GM18873 (cell line): Measurements from ENCODE around the gene SPRTN.
"Not testable (repeated sequence)": the region's sequence is repeated elsewhere in the genome, so short reads cannot be mapped to it uniquely, and the experiment has no call there.

Experiments used
- ATAC-seq: cut with Tn5 transposase; IDR thresholded peaks from one replicate; pipeline ENCODE4 v1.9.1; 2021; ENCODE audit warnings: mild to moderate bottlenecking, moderate library complexity, moderate number of reproducible peaks; ENCODE audit not compliant: unreplicated experiment, low FRiP score

SPRTN gene

DNA sequence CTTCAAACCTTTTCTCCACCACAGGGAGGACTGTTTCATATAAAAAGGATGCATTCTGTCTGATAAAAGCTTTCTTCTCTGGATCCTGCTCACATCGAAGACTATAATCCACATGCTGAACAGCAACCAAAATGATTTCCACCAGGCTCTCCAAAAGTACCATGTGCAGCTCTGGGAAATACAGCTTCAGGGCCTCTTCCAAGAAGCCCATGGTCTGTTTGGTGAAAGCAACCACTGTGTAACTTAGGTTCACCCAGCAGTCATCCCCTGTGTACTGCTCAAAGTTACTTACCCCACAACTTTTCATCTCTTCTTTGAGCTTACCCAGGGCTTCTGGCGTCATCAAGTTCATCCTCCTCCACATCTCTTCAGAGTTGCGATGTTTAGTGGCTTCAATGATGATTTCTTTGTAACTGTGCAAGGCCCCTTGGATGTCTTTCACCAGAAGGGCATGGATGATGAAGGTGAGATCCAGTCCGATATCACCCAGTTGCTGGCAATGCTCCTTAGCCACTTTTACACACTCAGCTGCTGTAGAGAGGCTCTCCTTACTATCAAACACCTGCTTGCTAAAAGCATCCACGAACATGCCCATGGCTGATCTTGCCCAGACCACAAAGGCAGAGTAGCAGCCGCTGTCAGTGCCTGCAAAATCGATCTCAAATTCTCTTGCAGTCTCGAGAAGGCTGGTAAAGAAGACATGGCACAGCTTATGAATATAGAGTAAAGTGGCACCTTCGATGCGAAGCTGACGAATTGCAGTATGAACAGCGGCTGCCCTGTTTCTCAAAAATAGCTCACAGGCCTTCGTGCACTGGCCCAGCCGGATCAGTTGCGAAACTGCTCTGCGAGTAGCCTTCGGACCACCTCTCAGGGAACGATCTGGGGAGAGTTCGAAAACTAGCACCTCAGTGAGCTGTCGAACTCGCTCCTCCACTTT is 2.2 kb upstream of the SPRTN start:
- no peak for ATAC-seq

DNA sequence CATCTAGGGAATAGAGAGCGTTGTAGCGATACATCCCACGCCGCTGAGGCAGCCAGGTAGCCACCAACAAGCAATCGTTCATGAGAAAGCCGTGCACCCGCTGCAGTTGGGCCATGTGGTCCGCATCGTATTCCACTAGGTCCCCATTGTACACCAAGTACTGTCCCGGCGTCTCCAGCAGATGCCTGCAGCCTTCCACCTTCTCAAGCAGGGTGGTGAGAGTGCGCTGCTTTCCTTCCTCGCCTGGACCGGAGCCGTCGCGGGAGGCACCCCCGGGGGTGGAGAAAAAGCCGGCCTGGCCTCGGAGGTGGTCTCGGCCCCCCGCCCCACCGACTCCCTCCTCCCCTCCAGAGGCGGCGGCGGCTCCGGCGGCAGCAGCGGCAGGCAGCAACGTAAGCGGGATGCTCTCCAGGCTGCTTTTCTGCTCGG is 1.0 kb upstream of the SPRTN start:
- ATAC-seq, result peak; percentile 14

DNA sequence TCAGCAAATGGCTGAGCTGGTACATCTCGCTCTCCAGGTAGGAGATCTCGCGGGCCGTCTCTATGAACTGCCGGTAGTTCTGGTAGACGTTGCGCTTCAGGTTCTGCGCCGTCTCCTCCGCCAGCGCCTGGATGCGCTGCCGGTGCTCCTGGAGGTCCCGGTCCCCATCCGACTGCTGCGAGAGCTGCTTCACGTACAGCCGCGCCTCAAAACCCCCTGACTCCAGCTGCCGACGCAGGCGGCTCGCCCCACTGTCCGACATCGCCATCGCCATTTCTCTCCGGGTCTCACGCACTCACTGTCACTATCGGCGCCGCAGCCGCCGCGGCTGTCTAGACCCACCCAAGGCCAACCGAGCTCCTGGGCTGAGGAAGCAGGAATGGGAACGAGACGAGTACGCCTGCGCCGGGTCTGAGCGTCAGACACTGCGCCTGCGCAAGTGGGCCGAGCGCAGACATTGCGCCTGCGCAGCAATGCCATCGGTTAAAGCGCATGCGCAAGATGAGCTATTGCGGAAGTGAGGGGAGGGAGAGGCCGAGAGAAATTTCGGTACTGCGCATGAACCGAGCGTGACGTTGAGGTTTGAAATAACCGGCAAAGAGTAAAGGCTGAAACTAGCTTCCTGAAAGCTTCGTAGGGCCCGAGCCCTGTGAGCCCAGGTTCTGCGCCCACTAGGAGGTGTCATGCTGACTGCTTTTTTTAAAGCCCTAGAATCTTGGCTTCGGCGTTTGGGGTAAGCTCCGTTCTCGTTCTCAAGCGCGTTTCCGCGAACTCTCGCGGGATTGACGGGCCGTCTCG is 422 bp upstream of the SPRTN start, which contains the start of gene EXOC8:
TSS of gene EXOC8 (minus strand) at position 381 of the 798 bp plus-strand sequence. CDS start at position 274, 107 bp downstream.
- ATAC-seq, result peak; percentile 67

DNA sequence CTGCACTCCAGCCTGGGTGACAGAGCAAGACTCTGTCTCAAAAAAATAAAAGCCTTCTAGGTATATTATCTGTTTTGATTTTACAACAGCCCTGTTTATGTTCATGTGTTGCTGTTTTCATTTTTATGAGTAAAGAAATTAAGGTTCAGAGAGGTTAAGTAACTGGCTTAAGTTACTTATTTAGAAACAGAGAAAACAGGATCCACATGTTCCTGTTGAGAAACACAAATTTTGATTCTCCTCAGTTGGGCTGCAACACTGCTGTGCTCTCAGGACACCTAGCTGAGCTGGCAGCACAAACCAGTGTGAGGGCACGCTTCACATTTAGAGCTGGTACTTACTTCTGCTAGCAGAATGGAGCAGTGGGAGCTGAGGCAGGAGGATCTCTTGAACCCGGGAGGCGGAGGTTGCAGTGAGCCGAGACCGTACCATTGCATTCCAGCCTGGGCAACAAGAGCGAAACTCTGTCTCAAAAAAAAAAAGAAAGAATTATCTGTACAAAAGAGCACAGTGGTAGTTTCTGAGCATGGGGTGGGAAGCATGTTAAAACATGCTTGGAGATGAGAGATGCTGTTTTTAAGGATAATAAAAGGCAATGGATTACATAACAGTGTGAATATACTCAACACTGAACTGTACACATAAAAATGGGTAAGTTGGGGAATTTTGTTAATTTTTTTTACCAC is 2.4 kb downstream of the SPRTN start:
- no peak for ATAC-seq

DNA sequence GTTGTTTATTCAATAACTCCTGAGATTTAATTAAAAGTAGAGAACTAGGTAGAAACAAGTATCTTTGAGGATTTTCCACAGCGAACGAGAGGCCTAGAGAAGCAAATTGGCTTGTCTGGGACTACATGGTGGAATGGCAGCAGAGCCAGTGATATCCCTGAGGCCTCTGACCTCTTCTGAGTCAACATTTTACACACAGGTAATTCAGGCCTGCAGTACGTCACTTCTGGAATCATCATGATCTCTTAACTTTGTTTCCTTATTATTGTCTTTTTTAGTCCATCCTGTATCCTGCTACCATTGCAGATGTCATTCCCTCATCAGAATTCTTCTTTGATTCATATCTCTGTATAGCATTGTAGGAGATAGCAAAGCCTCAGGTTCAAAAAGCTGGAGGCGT is 9.9 kb downstream of the SPRTN start:
- no peak for ATAC-seq

DNA sequence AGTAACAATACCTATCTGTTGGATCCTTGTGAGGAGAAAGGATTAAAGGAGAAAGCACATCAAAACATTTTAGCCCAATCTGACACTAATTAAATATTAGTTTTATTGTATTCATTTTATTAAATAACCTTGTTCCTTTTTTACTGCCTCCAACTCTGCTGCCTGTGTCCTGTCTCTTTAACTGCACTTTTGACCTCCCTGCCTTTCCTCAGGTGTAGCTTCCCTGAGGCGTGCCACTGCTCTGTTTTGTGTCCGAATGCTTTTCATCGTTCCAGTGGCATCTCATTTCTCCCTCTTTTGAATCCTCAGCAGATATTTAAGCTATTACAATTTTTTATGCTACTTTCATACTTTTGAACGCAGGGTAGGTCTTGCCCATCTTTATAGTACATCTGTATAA is 10.3 kb downstream of the SPRTN start:
- ATAC-seq, result no peak

DNA sequence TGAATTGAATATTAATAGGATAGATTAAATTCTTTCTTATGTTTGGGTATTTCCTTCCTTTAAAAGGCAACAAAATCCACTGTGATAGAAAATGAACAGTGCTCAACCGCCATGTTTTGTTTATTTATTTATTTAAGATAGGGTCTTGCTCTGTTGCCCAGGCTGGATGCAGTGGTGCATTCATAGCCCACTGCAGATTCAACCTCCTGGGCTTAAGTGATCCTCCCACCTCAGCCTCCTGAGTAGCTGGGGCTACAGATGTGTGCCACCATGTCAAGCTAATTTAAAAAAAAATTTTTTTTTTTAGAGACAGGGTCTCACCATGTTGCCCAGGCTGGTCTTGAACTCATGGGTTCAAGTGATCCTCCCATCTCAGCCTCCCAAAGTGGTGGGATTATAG is 10.8 kb downstream of the SPRTN start:
- ATAC-seq, result not testable (repeated sequence)

DNA sequence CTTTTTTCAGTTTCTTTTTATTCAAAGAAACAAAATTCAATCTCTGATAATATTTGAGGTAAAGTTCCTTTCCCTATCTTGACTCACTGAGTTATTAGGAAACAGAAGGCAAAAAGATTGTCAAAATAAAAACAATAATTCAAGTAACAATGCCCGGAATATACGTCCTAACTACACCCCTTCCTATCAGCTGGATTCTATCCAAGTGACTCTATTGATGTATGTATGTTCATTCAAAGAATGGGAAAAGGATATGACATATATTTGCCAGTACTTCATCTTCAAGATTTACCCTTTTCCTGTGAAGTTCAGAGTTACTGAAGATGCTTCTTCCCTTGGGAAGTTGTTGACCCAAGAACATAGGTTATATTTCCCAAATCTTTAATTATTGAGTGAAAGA is 13.7 kb downstream of the SPRTN start:
- no peak for ATAC-seq

DNA sequence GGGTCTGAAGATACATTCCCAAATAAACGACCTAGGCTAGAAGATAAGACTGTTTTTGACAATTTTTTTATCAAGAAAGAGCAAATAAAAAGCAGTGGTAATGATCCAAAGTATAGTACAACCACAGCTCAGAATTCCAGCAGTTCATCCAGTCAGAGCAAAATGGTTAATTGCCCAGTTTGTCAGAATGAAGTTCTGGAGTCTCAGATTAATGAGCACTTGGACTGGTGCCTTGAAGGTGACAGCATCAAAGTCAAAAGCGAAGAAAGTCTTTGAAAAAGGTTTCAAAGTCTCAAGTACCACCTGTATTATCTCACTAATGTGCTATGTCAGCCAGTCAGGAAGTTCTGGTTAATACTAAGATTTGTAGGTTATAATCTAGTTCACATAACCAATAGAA is 15.0 kb downstream of the SPRTN start:
- no peak for ATAC-seq

DNA sequence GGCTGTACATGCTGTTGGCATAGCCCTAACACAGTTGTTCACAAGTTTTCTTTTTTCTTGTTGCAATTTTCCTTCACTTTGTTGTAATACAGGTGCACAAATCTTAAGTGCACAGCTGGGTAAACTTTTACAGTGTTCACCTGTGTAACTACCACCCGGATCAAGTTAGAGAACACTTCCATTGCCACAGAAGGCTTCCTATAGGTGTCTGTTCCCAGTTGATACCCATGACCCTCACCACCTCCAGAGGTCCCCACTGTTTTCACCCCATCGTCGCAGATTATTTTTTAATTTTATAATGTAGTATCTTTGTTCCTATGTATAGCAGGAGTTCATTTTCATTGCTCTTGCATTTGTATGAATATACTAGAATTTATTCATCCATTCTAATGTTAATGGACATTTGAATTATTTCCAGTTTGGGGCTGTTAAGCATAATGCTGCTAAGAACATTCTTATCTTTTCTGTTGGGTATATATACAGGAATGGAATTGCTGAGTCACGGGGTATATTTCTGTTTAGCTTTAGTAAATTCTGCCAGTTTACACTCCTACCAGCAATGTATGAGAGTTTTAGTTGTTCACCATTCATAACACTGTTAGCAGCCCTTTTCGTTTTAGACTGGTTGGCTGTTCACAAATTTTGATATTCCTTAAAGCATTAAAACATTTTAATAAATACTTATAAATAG is 16.4 kb downstream of the SPRTN start:
- ATAC-seq, result no peak

DNA sequence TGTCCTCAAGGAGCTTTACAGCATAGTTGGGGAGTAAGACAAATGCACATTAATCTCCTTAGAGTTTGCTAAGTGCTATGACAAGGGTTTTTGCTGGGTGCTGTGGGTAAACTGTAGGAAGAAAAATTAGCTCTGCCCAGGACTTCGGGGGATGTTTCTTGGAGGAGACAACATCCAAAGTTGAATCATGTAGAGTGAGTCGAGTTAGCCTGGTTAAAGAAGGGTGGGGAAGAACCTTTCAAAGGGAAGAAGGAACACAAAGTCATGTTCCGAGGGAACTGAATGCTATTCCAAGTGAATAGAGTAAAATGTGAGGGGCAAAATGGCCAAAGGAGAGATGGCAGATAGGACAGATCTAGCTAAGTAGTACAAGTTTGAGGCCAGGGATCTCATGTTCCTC is 17.1 kb downstream of the SPRTN start:
- ATAC-seq, result no peak

DNA sequence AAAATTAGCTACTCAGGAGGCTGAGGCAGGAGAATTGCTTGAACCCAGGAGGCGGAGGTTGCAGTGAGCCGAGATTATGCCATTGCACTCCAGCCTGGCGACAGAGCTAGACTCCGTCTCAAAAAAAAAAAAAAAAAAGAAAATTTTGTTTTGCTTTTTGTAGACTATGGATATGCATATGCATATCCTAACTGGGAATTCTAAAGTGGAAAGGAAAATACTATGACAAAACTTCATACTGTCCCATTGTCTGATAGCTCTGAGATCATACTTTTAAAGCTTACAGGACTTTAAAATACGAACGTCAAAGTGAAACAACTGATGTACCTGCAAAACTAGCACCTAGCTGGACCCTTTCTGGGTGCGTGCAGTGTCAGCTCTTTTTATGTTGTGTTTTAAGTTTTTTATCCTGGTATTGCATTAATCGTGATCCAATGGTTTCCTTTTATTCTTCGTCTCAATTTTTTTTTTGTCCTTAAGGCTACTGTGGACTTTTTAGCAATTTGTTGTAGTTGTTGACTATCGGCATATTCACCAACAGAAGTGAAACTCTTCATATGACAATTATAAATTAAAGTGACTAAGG is 19.2 kb downstream of the SPRTN start:
- ATAC-seq, result no peak

DNA sequence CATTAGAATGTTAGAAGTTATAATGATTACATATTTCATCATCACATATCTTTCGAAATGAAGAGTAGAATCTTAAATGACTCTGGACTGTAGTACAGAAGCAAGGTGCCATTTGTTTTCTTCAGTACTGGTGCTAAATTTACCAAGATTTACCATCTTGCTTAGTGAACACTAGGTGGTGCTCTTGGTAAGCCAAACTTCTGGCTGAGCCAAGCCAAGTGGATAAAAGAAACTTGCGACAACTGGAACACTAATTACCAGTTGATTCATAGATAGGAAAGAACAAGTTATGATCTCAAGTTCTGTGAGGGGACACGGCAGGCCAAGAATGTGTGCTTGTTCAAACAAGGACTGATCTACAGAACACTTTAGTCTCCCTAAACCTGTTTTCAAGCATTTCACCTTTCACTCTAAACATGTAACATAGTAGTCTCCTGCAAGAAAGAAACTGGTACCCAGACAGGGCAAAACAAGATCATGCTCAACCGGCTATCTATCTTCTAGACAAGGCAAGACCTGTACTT is 19.8 kb downstream of the SPRTN start:
- peak; percentile 81 for ATAC-seq

DNA sequence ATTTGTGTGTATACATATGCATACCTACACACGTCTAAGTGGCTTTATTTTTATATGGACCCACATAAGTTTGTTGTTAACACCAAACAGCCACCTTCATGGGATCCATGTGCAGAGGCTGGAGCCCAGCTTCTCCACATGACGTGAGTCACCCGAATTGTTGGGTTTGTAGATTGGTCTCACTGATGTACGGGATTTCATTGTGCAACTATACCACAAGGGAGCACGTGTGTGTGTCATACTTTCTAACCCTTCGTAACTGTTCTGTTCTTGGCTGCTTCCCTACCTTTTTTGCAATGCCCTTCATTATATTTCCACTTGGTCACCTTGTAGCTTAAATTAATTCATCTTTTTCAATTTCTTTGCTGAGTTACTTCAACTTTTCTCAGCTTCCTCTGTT is 21.0 kb downstream of the SPRTN start:
- ATAC-seq, result no peak

DNA sequence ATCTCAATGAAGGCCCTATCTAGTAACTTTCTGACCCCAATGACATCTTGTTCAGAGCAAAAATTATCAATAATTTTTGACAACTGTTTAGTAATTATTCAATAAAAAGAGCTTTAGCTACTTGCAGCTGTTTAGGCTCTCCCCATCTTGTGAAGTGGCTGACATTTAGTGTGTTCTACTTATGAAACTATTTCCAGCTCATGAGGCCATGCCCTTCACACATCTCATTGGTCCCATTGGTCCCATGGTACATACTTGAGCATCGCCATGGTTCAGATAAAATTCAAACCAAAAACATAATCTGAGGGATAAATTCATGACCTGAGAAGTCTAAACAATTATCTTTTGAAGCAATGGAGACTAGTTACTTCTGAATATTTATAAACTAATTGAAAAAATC is 24.2 kb downstream of the SPRTN start:
- no peak for ATAC-seq

DNA sequence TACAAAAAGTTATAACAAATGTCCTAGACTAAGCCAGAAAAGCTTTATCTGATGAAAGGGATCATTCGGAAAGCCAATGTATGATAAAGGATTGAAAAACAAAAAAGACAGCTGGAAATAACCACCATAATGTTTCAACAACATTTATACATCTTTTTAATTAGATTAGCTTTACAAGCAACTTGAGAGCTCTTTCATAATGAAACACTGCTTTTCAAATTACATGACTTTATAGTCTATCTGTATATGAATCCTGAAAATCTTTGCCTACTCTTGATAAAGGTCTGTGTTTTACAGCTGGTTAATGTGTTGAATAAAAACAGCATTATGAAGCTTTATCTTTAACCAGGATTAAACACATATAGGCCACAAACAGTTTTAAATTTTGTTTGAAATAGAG is 25.5 kb downstream of the SPRTN start:
- no peak for ATAC-seq

DNA sequence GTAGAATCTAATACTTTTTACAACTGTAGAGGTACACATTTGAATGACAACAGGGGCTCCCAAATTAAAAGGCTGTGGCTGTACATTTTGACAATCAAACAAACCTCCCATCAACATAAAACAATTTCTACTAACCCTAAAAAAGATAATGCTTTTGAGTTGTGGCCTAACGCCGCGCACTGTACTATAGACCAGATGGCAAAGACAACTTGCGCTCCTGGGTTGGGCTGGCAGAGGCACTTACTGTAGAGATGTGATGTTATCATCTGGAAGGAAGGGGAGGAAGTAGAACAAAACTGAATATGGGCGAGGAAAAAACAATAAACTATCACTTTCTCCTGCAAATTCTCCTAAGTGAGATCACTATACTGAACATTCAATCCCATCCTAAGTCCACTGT is 26.1 kb downstream of the SPRTN start:
- no peak for ATAC-seq

DNA sequence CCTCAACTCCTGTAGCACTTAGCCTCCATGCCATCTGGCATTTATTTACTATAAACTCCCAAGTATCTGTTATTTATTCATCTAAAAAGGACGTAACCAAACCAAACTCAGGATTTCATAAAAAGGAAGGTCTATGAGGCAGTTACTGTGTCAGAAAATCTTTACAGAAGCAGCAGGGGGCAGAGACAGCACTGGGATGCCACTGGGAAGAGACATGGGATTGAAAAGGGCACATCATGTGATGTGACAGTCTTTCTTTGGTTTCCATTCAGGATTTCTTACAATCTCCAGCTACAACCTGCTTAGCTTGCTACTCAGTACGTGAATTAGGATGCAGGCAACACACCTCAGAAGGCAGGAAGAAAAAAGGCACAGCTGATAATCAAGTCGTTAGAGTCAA is 31.2 kb downstream of the SPRTN start:
- ATAC-seq, result no peak

DNA sequence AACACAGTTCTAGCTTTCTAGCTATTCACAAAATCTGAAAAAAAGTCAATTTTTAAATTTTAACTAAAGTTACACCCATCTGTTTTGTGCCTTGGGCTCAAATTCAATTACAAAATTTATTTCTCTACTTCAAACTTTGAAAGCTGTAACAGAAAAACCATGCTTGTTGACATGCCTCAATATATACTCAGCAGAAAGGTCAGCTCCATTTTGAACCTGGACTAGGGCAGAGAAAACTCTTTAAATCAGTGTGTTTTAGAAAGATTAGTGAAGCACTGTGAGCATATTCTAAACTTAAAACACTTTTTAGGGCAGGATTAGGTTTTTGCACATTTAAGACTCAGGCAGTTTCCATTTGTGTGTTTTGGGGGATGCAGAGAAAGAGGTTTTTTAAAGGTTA is 34.4 kb downstream of the SPRTN start:
- no peak for ATAC-seq

DNA sequence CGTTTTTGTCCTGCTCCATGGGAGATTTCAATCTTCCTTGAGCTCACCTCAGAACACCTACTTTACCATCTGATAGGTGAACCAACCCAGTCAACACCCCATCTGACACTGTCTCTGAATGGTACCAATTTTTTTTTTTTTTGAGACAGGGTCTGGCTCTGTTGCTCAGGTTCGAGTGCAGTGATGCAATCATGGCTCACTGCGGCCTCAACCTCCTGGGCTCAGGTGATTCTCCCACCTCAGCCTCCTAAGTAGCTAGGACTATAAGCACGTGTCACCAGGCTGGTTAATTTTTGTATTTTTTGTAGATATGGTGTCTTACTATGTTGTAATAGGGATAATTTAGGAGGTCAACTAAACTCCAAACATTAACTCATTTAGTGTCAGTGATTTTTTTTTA is 36.3 kb downstream of the SPRTN start:
- ATAC-seq, result no peak
